GM19023 (cell line): ENCODE results near the gene IGF1.

Experiments
- ATAC-seq: cut with Tn5 transposase; IDR thresholded peaks from one replicate; pipeline ENCODE4 v1.9.1; 2021; ENCODE audit warnings: mild to moderate bottlenecking, moderate library complexity; ENCODE audit not compliant: unreplicated experiment

The IGF1 gene

DNA sequence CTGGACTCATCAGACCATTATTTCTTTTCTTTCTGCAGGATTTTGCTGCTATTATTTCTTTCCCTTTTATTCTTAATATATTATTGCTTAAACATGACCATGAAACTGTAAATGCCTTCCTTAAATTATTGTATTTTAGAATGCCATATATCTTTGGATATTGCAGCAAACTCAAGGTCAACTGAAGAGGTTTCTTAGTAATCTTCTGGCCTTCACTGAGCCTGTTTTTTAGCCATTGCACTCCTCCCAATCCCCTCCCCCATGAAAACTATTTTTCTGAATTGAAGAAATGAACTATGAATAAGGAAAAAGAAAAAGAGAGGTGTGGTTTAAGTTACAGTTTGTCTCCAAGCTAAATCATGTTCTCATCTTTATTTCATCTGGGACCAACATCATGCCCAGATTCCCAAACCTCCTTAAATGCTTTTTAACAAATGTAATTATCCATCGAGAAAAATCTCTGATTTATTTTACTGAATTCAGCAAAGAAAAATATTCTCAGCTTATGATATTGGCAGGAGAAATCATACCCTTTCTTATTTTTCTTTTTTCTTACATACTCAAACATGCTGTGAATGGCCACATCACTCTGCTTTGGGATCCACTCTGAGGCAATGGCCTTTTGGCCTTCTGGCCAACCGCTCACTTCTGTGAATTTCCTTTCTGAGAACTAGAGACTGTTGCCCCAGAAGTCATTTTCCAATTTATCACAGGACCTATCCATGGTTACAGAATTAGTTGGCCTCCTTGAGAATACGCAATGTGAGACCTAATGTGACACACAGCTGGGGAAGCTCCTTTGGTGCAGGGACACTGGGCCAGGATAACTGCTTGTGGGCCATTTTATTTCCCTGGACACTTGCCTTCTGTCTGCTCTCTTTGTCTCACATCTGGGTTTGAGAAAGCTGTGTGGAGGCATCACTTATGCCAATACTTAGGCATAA lies 50.9 kb downstream of the IGF1 start:
- ATAC-seq: no peak

DNA sequence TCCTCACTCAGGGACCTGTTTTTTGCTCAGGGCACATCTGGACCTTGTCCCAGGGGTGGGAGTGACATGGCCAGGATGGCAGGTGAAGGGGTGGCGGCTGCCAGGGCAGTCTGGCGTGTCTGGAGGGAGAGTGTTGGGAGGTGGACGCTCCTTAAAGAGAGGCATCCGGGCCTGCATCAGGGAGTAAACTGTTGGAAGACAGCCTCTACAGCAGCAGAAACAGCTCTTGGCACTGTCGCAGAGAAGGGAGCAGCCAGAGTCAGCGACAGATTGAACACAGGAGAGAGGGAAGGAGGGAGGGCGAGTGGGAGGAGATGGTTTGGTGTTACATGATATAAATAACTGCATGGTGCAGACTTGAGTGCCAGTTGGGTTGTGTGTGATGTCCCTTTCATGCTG lies 52.8 kb downstream of the IGF1 start:
- ATAC-seq: no peak

GRCh38 chr12:102426599-102427542 lies 53.5 kb downstream of the IGF1 start:
- no peak for ATAC-seq

DNA sequence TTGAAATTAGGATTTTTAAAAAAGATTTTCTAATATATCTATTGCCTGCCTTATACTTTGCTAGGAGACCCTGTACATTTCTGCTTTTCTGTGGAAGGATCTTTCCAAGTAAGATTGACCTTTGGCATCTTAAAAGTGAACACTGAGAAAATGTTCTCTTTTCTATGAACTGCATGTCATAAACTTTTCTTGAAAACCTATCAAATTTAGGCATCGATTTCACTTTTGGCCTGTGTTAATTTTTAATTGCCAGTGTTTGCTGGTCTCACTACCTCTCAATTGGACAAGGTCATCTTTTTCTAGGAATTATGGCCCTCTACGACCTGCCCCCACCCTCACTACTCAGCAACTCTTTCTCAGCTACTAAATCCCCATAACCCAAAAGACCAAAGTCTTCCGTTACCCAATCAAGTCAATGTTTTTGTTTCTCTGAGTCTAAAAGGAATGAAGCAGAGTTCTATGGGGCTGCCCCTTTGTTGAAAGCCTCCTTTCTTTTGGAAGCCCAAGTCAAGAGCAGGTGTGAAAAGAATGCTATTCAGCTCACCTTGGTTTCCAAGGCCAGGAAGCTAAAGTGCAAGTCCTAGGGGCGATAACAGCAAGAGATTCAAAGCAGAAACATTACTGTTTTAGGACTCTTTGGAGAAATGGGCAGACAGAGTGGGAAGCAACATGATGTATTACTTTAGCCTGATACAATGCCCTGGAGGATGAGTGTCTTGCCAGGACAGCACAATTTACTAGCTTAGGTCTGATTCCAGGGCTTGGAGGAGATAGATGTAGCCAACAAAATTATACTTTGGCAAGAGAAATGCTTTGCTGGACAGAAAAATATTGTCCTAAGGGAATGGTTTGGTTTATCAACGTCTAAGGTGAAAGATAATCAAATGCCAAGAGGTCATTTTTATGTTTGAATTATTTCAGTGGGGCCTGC lies 55.0 kb downstream of the IGF1 start:
- no peak for ATAC-seq

DNA sequence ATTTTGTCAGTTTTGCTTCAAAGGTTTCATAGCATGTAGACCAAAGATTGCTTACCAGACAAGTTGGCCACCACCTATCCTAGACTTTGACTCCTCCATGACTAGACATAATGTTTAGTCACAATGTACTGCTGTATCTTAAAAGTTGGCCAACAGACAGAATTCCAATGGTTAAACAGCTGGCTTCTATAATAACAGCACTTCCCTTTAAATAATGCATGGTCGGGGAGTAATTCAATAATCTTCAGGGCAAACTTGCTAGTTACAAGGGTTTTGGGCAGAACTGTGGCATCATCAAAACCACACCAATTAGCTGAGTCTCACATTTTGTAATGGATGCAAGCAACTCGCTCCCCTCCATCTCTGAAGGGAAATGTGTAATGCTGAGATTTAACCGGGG lies 56.9 kb downstream of the IGF1 start:
- no peak for ATAC-seq

DNA sequence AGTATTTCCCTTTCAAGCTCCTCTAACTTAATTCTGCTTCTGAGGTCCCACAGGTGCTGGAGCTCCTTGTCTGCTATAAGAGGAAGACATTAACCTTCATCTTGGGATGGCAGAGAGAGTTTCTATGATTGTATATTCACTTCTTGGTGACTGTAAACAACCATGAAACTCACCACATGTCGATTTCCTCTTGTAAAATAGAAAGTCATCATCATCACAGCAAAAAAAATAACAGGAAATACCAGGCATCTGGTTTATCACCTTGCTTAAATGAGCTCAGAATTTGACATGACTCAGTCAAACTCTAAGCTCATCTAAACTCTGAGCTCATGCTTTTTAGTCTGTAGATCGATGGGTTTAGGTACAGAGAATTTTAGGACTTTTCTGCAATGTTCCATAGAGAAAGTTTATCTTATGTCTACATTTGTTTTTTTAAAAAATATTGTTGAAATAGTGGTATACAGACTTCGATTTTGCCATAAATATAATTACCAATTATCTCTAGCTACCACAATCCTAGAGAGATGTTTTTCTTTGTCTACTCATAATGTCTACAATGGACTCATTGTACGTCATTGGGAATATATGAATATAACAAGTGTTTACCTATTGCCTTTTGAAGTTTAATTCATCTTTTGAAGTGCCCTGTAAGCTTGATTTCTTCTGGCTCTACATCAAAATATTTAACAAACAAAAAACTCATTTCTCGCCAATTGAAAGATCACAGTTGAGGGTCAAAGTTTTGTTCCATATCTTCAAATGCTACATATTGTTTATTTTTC lies 58.4 kb downstream of the IGF1 start:
- ATAC-seq: no peak

- ATAC-seq: no peak
These were observed 61.1 kb downstream of the IGF1 start for GRCh38 chr12:102419094-102419764.

DNA sequence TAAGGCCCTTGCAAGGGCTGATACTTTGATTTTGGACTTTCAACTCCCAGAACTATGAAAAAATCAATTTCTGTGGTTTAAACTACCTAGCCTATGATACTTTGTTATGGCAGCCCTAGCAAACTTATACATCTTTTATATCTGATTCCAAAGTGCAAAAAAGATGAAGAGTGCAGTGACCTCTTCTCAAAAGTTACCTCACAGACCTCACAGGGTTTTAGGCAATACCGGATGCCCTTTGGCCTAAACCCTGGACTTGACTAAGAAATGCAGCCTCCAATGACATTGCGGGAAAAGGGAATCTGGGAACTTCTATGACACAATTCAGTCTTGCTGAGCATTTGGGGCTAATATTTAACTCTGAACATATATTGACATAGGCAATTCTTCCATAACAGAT lies 63.3 kb downstream of the IGF1 start:
- no peak for ATAC-seq

DNA sequence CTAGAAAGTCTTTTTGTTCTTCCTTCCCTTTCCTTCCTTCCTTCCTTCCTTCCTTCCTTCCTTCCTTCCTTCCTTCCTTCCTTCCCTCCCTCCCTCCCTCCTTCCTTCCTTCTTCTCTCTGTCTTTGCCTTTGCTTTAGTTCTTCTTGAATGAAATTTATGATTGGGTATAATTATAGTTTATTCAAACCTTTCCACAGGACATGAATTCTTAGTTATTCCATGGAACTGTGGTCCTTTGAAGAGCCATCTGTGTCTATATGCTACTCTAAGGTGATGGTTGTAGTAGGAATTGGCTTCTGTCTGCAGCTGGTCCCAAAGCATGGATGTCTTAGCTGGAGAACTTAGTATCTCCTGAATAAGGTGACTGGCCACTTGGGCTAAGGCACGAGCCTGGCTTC lies 64.8 kb downstream of the IGF1 start:
- no peak for ATAC-seq

GRCh38 chr12:102413396-102413795 lies 67.0 kb downstream of the IGF1 start:
- no peak for ATAC-seq

DNA sequence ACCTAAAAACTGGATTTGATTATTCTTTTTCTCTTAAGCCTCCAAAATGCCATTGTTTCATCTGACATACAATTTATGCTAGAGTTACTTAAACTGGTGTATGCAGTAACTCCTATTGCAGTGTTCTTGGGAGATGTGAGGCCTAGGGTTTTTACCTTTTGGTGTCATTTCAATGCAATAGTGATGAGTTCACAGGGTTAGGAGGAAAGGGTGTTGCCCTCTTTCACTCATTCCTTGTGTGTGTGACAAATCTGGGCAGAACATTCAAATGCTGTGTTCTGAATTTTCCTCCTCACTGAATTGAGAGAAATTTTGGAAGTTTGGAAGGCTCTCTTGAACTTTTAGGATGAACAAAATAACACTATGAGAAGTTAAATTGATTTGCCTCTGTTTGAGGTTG lies 69.9 kb downstream of the IGF1 start:
- ATAC-seq: no peak

GRCh38 chr12:102408487-102409297 lies 71.7 kb downstream of the IGF1 start:
- ATAC-seq: no peak

- no peak for ATAC-seq
These were observed 72.4 kb downstream of the IGF1 start for GRCh38 chr12:102407776-102408486.

DNA sequence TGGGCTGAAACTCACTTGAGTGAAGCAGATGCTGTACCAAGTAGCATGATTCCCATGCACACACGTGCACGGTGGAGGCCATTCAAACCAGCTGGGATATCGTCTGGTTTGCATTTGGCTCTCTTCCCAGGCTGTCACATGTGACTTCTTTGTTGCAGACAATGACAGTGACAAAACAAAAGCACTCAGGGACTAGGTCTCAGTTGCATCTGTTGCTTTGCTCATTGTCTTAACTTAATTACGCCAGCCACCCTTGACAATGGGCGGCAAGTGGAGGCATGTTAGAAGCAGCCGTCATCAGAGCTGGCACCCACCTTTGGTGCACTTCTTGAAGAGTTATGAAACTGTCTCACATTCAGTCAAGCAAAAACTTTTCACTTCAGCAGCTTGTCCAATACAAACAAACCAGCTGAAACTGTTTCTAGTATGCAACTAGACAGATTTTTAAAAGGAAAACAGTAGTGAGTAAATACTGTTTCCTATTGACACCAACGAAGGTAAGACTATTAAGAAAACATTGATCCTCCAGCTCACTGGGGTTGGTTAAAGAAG lies 74.3 kb downstream of the IGF1 start:
- no peak for ATAC-seq

- no peak for ATAC-seq
These were observed 79.3 kb downstream of the IGF1 start for GRCh38 chr12:102401087-102401486.

DNA sequence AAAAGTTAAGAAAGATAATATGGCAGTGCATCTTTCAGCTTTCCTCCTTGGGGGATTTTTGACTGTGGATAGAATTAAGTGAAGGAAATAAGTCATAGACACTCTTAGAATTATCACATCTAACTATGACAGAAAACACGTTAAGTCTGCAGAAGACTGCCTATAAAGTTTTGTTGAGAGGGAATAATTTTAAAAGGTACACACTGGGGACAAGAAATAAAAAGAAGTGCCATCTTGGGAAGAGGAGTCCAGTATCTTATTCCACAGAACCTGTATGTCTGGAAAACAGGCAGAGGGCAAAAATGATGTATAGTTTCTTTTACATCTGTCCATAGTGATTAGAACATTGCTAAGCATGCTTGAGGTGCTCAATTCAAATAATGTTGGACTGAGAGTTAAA lies 80.7 kb downstream of the IGF1 start:
- ATAC-seq: no peak

DNA sequence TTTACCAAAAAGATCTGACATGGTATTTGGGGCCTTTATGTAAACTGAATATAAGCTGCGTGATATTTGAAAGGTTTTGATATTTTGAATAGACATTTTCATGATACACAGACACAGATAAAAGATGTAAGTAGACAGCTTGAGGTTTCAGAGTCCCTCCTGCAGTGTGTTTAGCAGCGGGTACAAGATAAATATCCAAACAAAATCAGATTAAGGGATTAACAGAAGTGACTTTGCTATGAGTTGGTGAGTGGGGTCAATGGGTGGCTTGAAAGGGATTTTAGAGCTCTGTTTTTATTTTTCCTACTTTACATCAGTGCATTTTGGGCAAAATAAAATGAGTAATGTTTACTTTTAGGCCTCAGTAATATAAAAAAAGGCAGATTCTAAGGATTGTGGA lies 84.1 kb downstream of the IGF1 start:
- no peak for ATAC-seq

DNA sequence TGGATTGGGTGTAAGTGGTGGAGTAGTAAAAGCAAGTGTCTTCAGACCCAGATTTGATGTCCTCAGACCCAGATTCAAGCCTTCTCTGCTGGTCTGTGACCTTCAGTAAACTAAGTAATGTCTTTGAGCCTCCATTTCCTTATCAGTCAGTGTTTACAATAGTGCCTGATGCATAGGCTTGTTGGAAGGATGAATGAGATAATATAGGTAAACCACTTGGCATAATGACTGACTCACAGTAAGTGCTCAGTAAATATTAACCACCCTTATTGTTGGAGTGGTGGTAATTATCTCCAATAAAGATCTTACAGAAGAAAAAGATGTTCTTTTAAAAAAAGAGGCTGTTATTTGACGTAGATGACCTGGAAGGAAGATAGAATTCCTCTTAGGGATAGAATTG lies 86.2 kb downstream of the IGF1 start:
- ATAC-seq: no peak
